Stimulated activated CD8-positive, alpha-beta memory T cell treated with anti-CD3 and anti-CD28 coated beads, Interleukin-12 subunit alpha, Interleukin-12 subunit beta, amount 100 ng/mL, for 24 hours (primary cell): ENCODE data around the gene ATXN1.
"Not testable (repeated sequence)": the region's sequence is repeated elsewhere in the genome, so short reads cannot be mapped to it uniquely, and the experiment has no call there.

Experiments used
- DNase-seq: peaks from one replicate; pipeline ENCODE4 v3.0.0-alpha.2; 2020; ENCODE audit errors: extremely low read depth

Gene ATXN1

DNA sequence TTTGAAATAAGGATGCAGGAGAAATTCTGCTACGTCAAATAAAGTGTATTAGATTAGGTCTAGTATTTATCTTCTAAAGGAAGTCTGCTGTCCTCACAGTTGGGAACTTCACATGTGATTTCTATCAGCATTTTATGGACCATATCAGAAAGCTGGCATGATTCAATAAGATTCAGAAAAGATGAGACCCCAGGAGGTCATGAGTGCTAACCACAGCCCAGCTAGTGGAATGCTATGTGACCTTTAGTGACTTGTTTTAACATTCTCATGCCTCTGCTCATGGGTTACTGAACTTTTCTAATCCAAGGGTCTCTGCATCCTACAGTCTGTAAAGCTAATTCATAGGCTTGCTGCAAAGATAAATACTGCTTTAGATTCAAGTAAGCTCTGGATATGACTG lies 372.8 kb downstream of the ATXN1 start:
- DNase-seq, result no peak

DNA sequence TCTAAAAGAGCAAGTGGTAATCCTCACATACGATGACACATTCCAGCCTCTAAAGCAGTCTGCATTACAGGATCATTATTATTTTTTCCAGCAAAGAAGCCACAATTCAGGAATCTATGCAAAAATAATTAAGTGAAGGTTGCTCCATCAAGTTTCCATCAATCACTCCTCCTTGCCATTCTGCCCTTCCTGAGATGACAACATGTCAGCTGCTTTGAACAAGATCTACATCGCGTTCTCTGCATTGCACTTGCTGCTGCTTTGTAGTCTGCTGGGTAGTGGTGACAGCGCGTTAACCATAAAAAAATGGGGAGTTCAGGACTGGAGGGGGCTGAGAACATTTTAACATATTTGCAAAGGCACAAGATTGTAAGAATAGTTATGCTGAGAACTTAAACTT lies 375.2 kb downstream of the ATXN1 start:
- DNase-seq, result no peak

- DNase-seq, result no peak
Observed at GRCh38 chr6:16383607-16384206, 377.6 kb downstream of the ATXN1 start.

DNA sequence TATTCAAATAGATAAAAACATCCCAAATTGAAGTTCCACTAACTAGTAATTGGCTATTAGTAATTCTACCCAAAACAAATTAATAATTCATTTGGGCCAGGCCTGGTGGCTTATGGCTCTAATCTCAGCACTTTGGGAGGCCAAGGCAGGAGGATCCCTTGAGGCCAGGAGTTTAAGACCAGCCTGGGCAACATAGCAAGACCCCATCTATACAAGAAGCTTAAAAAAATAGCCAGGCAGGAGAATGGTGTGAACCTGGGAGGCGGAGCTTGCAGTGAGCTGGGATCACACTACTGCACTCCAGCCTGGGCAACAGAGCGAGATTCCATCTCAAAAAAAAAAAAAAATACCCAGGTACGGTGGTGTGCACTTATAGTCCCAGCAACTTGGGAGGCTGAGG lies 379.3 kb downstream of the ATXN1 start:
- not testable (repeated sequence) for DNase-seq

GRCh38 chr6:16380220-16380809 lies 380.9 kb downstream of the ATXN1 start:
- DNase-seq, result no peak

DNA sequence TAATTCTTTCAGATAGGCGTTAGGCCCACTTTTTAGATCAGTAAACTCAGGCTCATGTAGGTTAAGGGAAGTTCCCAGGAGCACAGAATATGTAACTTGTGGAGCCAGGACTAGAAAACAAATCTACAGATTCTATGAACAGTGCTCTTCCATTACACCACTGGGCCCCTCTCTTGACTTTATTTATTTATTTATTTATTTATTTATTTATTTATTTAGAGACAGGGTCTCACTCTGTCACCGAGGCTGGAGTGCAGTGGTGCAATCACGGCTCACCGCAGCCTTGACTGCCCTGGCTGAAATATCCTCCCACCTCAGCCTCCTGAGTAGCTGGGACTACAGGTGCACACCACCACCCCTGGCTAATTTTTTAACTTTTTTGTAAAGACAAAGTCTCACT lies 382.9 kb downstream of the ATXN1 start:
- DNase-seq, result not testable (repeated sequence)

DNA sequence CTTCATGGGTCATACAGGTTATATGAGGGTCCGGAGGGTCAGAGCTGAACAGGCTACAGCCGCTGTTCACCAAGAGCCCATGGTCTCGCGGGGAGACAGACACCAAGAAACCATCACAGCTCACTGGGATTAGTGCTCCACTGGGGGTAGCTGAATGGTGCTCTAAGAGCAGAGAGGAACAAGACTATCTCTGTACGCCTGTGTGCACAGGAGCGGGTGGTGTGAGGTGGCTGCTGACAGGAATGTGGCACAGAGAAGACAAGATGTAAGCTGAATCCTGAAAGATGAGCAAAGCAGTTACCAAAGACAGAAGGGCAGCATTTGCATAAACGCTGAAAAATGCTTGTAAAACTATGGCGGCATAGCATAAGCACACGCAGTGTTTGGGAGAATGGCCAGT lies 383.8 kb downstream of the ATXN1 start:
- DNase-seq, result no peak

- no peak for DNase-seq
Observed at GRCh38 chr6:16375843-16376242, 385.4 kb downstream of the ATXN1 start.

- DNase-seq, result no peak
Observed at GRCh38 chr6:16375206-16375605, 386.1 kb downstream of the ATXN1 start.

- DNase-seq, result no peak
Observed at GRCh38 chr6:16374461-16375200, 386.6 kb downstream of the ATXN1 start.

DNA sequence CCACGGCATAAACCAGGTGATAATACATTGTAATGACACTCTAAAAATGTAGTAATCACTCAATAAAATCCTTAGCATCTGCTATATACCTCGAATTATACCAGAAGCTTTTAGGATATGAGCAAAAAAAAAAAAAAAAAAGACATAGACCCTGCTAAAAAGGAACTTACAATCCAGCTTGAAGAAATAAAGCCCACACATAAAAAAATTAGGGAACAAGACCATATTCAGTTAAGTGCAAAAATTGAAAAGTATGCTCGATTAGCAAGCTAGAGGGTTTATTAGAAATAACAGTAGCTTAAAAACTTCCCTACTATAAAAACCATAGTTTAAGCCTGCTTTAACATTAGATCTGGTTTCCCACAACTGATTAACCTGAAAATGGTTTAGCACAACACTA lies 387.2 kb downstream of the ATXN1 start:
- no peak for DNase-seq

- DNase-seq, result no peak
Observed at GRCh38 chr6:16372029-16372776, 389.1 kb downstream of the ATXN1 start.

DNA sequence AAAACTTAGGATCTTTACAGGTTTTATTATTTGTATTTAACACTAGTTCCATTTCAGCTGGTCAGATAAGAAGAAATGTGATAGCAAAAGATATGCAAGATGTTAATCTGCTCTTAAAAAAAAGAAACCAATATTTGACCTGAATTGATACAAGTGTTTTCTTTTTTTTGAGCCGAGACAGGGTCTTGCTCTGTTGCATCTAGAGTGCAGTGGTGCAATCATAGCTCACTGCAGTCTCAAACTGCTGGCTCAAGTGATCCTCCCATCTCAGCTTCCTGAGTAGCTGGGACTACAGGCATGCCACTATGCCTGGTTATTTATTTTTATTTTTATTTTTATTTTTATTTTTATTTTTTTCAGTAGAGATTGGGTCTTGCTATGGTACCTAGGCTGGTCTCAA lies 389.9 kb downstream of the ATXN1 start:
- no peak for DNase-seq

DNA sequence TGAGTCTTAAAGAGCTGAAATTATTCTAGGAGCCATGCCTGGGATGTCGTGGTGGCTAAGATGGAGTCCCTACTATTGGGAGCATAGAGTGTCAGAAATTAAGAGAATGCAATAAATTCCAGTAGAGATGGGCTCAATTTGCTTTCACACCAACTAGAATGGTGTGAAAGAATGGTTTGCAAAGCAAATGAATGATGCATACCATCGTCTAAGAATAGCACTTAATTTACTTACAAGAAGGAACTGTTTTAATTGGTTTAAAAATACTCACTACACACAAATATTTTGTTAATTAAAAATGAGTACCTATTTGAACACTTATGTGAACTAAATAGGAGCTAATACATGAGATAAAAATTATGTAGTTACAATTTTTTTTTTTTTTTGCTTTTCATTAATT lies 390.3 kb downstream of the ATXN1 start:
- DNase-seq, result no peak

DNA sequence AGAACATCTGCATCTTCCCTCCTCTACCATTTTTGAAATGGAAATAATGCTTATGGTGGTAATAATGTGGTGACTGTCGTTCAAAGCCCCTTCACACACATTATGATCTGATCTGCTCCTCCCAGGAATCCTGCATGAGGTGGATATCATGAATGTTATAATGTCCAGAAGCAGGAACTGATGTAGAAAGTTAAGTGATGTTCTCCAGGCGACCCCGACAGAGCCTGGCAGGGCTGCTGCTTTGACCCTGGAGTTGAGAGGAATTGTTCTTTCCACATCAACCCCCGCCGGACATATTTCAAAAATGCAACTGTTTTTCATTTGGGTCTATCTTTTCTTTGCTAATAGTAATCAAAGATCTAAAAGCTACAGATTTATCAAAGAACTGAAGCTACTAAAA lies 391.3 kb downstream of the ATXN1 start:
- no peak for DNase-seq

- DNase-seq, result no peak
Observed at GRCh38 chr6:16369140-16369745, 392.0 kb downstream of the ATXN1 start.

- no peak for DNase-seq
Observed at GRCh38 chr6:16367571-16367970, 393.7 kb downstream of the ATXN1 start.

- no peak for DNase-seq
Observed at GRCh38 chr6:16363749-16364148, 397.5 kb downstream of the ATXN1 start.

- DNase-seq, result no peak
Observed at GRCh38 chr6:16362819-16363589, 398.3 kb downstream of the ATXN1 start.

GRCh38 chr6:16362296-16362695 lies 399.0 kb downstream of the ATXN1 start:
- DNase-seq, result no peak

- no peak for DNase-seq
Observed at GRCh38 chr6:16361861-16362260, 399.4 kb downstream of the ATXN1 start.
